IMR-90 (cell line): ENCODE measurements around the gene LSM12. TPM values are rescaled to one million over a fixed set of nuclear protein-coding genes. Genes with fewer than 3 reads are reported as not detected.

Experiments
- ATAC-seq: fragments of 200-7000 bp; cut with Tn5 transposase; 2 replicates; pipeline ENCODE4 v1.9.1; 2020; ENCODE audit warnings: low read depth, mild to moderate bottlenecking, moderate library complexity
- BruUV-seq: library from RNA; stranded (reverse); fragments of 400-500 nt; replicated peaks from 2 replicates; lab custom pipeline; 2021; lab: Mats Ljungman, UMichigan
- CTCF ChIA-PET: fragments of 300-600 bp; formaldehyde crosslinking; extraction: SDS; loops from one replicate; lab custom pipeline; 2021; ENCODE audit warnings: antibody characterized with exemption; lab: Yijun Ruan, JAX
- POLR2A ChIA-PET: fragments of 300-600 bp; sonication (Branson Sonifier 250); formaldehyde crosslinking; loops from one replicate; lab custom pipeline; 2022; ENCODE audit warnings: antibody characterized with exemption; ENCODE audit not compliant: unreplicated experiment; lab: Charles Lee
- DNase-seq: peaks from one replicate; pipeline ENCODE4 v3.0.0; 2013
- H2AFZ ChIP-seq: replicated peaks from 2 replicates; pipeline ENCODE3; 2013; ENCODE audit warnings: low read length, mild to moderate bottlenecking; ENCODE audit not compliant: poor library complexity
- H2AK5ac ChIP-seq: 2 replicates; pipeline ENCODE4 v1.6.1; 2013; ENCODE audit warnings: low read depth, low read length, inconsistent platforms
- H2AK9ac ChIP-seq: replicated peaks from 2 replicates; pipeline ENCODE3; 2013; ENCODE audit warnings: mild to moderate bottlenecking, low read depth, low read length, moderate library complexity; ENCODE audit not compliant: poor library complexity
- H2BK120ac ChIP-seq: 2 replicates; pipeline ENCODE4 v1.6.1; 2013; ENCODE audit warnings: low read depth, low read length, inconsistent platforms
- H2BK15ac ChIP-seq: 3 replicates; pipeline ENCODE4 v1.6.1; 2013; ENCODE audit warnings: low read depth, low read length, inconsistent platforms
- H2BK20ac ChIP-seq: 2 replicates; pipeline ENCODE4 v1.6.1; 2013; ENCODE audit warnings: low read depth, mild to moderate bottlenecking, inconsistent platforms, low read length, moderate library complexity
- H2BK5ac ChIP-seq: 2 replicates; pipeline ENCODE4 v1.6.1; 2013; ENCODE audit warnings: mild to moderate bottlenecking, low read depth, low read length, inconsistent platforms; ENCODE audit not compliant: poor library complexity, severe bottlenecking
- H3K14ac ChIP-seq: replicated peaks from 2 replicates; pipeline ENCODE4 v1.6.1; 2013; ENCODE audit warnings: low read depth, low read length, inconsistent platforms
- H3K18ac ChIP-seq: 2 replicates; pipeline ENCODE4 v1.6.1; 2013; ENCODE audit warnings: low read depth, low read length, control low read depth
- H3K23ac ChIP-seq: 2 replicates; pipeline ENCODE4 v1.6.1; 2013; ENCODE audit warnings: low read depth, low read length, inconsistent platforms
- H3K27ac ChIP-seq: 2 replicates; pipeline ENCODE4 v1.5.1; 2013; ENCODE audit warnings: mild to moderate bottlenecking, control low read depth, low read length; ENCODE audit not compliant: insufficient read depth
- H3K27me3 ChIP-seq: 2 replicates; pipeline ENCODE4 v1.6.1; 2013; ENCODE audit warnings: low read length; ENCODE audit not compliant: control insufficient read depth, insufficient read depth
- H3K36me3 ChIP-seq: 2 replicates; pipeline ENCODE4 v1.6.1; 2013; ENCODE audit warnings: low read length, mixed read lengths; ENCODE audit not compliant: control insufficient read depth, insufficient read depth
- H3K4ac ChIP-seq: 2 replicates; pipeline ENCODE4 v1.6.1; 2013; ENCODE audit warnings: low read depth, low read length, inconsistent platforms
- H3K4me1 ChIP-seq: 2 replicates; pipeline ENCODE4 v1.6.1; 2013; ENCODE audit warnings: low read length, mixed read lengths; ENCODE audit not compliant: control insufficient read depth, insufficient read depth
- H3K4me2 ChIP-seq: 2 replicates; pipeline ENCODE4 v1.6.1; 2013; ENCODE audit warnings: low read depth, mild to moderate bottlenecking, control low read depth, low read length, moderate library complexity
- H3K4me3 ChIP-seq: 2 replicates; pipeline ENCODE4 v1.5.1; 2013; ENCODE audit warnings: low read depth, mild to moderate bottlenecking, control low read depth, low read length, moderate library complexity; ENCODE audit not compliant: insufficient read depth
- H3K56ac ChIP-seq: 2 replicates; pipeline ENCODE4 v1.6.1; 2013; ENCODE audit warnings: low read length, inconsistent platforms; ENCODE audit not compliant: insufficient read depth; ENCODE audit errors: extremely low read depth
- H3K79me1 ChIP-seq, 2 experiments: 2 replicates each; pipeline ENCODE4 v1.6.1; 2013; ENCODE audit warnings: low read length in 2 of 2, inconsistent platforms in 1 of 2, low read depth in 1 of 2
- H3K9ac ChIP-seq: 2 replicates; pipeline ENCODE4 v1.6.1; 2013; ENCODE audit warnings: low read depth, low read length, control low read depth
- H3K9me1 ChIP-seq: 2 replicates; pipeline ENCODE4 v1.6.1; 2013; ENCODE audit warnings: low read length, inconsistent platforms; ENCODE audit not compliant: insufficient read depth
- H3K9me3 ChIP-seq: 2 replicates; pipeline ENCODE4 v1.6.1; 2013; ENCODE audit warnings: low read length; ENCODE audit not compliant: control insufficient read depth, insufficient read depth
- H4K20me1 ChIP-seq: 2 replicates; pipeline ENCODE4 v1.6.1; 2013; ENCODE audit warnings: low read length, inconsistent platforms; ENCODE audit not compliant: insufficient read depth
- H4K5ac ChIP-seq: 2 replicates; pipeline ENCODE4 v1.6.1; 2013; ENCODE audit warnings: mild to moderate bottlenecking, low read depth, low read length, control low read depth
- H4K8ac ChIP-seq, 2 experiments: 2 replicates each; pipeline ENCODE4 v1.6.1; 2013; ENCODE audit warnings: low read depth in 2 of 2, low read length in 2 of 2, control low read depth in 1 of 2, inconsistent platforms in 1 of 2
- H4K91ac ChIP-seq: 2 replicates; pipeline ENCODE4 v1.6.1; 2013; ENCODE audit warnings: low read depth, low read length, inconsistent platforms; ENCODE audit not compliant: insufficient read depth
- MAZ ChIP-seq: IDR thresholded peaks from 2 replicates; pipeline ENCODE4 v1.6.1; 2012; ENCODE audit warnings: low read depth, mild to moderate bottlenecking, low read length, improper control_type of control experiment, moderate library complexity, borderline replicate concordance
- MXI1 ChIP-seq: IDR thresholded peaks from 2 replicates; pipeline ENCODE4 v1.6.1; 2012; ENCODE audit warnings: low read depth, mild to moderate bottlenecking, low read length, moderate library complexity, borderline replicate concordance
- NFE2L2 ChIP-seq: fragments of 150-350 bp; IDR thresholded peaks from 2 replicates; pipeline ENCODE4 v1.6.1; 2016; ENCODE audit warnings: low read depth, mild to moderate bottlenecking, low read length
- POLR2A ChIP-seq: IDR thresholded peaks from 2 replicates; pipeline ENCODE4 v1.6.1; 2012; ENCODE audit warnings: mild to moderate bottlenecking, low read depth, low read length
- RCOR1 ChIP-seq: IDR thresholded peaks from 2 replicates; pipeline ENCODE4 v1.6.1; 2012; ENCODE audit warnings: mild to moderate bottlenecking, low read length, improper control_type of control experiment; ENCODE audit not compliant: insufficient replicate concordance
- WGBS, 2 experiments: methylation state at CpG; one replicate each; pipeline versions ENCODE4 v1.1.5 to v1.1.7; 2013; ENCODE audit warnings: missing lambda C conversion rate in 2 of 2; ENCODE audit not compliant: insufficient read length in 1 of 2; ENCODE audit errors: extremely low coverage in 2 of 2; 5-methylcytosine and 5-hydroxymethylcytosine counted together
- dilution Hi-C: fragments of 300-500 bp; cut with HindIII; formaldehyde crosslinking; loops from one replicate; pipeline ENCODE4 v1.14.3; 2018; ENCODE audit warnings: low sequenced_read_pairs; ENCODE audit not compliant: unreplicated experiment
- in situ Hi-C: fragments of 300-500 bp; cut with MboI; formaldehyde crosslinking; loops from 3 replicates; pipeline ENCODE4 v1.14.3; 2019; ENCODE audit warnings: low sequenced_read_pairs, inconsistent platforms, mixed read lengths
- intact Hi-C: fragments of 100-400 bp; cut with micrococcal nuclease; formaldehyde crosslinking; loops from 2 replicates; pipeline ENCODE4 v1.10.0; 2022
- polyA plus RNA-seq, 3 experiments: library from polyadenylated mRNA; depleted of rRNA; stranded (reverse); fragments of >200 nt; gene quantifications; 2 replicates each; pipeline ENCODE4 v1.2.3, GENCODE V29; 2012; ENCODE audit warnings: low replicate concordance in 1 of 3
- total RNA-seq: library from RNA; depleted of rRNA; stranded (reverse); fragments of >200 nt; gene quantifications from 2 replicates; pipeline ENCODE4 v1.2.3, GENCODE V29; 2012
- TF ChIP-seq, protein P1 (sequence below): fragments of 150-350 bp; IDR thresholded peaks from 2 replicates; pipeline ENCODE4 v1.6.1; 2016; ENCODE audit warnings: low read depth, mild to moderate bottlenecking, low read length, moderate library complexity, borderline replicate concordance

LSM12 gene
- total and polyA plus RNA-seq, 2 of the 4 experiments (the other 2 are of a cell fraction) = 38.0 to 41.0 TPM

DNA sequence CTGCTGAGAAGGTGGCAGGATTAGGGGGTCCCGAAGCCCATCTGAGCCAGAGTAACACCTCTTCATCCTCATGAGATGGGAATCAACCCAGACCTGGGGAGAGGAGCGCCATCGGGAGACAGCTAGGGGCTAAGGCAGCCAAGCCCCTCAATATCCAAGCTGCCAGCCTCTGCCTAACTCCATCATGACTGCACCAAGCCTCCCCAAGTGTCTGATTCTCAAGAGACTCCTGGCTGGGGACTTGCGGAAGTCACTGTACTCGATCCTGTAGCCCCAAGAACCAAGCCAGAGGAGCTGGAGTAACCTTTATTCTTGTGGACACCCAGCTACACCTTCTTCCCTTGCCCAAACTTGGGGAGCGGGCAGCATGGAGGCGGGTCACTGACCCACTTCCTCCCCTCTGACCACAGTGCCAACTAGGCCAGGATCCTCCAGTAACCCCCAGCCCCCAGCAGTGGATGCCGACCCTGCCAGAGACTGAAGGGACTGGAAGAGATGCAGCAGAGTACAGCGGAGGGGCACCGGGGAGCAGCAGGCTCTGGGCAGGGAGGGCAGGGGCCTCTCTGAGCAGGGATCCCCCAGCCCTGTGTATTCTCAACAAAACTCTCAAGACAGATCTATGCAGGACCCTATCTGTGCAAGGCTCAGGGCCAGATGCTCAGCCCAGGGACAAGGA, 43.7 kb upstream of the LSM12 start (continued):
- TF ChIP-seq, protein P1, sequence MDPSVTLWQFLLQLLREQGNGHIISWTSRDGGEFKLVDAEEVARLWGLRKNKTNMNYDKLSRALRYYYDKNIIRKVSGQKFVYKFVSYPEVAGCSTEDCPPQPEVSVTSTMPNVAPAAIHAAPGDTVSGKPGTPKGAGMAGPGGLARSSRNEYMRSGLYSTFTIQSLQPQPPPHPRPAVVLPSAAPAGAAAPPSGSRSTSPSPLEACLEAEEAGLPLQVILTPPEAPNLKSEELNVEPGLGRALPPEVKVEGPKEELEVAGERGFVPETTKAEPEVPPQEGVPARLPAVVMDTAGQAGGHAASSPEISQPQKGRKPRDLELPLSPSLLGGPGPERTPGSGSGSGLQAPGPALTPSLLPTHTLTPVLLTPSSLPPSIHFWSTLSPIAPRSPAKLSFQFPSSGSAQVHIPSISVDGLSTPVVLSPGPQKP = no peak
- TF ChIP-seq NFE2L2 = no peak
- TF ChIP-seq MXI1 = no peak

DNA sequence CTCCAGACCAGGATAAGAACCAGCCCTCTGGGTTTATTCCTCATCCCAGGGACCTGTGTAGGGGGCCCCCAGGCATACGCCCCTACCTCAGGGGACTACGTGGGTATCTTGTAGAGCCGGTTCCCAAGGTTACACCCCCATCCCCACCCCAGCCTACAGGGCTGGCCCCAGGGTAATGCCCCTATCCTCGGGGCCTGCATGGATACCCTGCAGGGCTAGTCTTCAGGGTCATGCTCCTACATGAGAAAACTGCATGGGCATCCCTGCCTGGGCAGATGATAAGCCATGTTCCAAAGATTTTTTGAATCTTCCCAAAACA, 42.8 kb upstream of the LSM12 start:
- peak overlapping the region; percentile 84 for H3K27ac ChIP-seq

More for the DNA sequence above, 42.8 kb upstream of the LSM12 start:
- H3K4me1 ChIP-seq = peaks cover 47% of the 10 kb centered on the region
- peak overlapping the region; percentile 99 for H3K23ac ChIP-seq
- BruUV-seq = no TSS peak
- peak overlapping the region; percentile 88 for H2BK5ac ChIP-seq
- peak overlapping the region; percentile 100 for H3K4ac ChIP-seq
- peak overlapping the region; percentile 90 for H2AK5ac ChIP-seq
- H2AK9ac ChIP-seq = peak overlapping the region; percentile 98
- 46% methylated on average over 4 of the region's 4 CpGs; no CpG with 5 or more reads in 1 of the 2 experiments for WGBS, 2 experiments
- no peaks in the 10 kb centered on the region; the same call in 1 of the 2 replicates for H3K36me3 ChIP-seq
- peak overlapping the region; percentile 63; the same call in 1 of the 2 replicates for H3K9ac ChIP-seq
- H4K8ac ChIP-seq = peak overlapping the region; percentile 23 to 82; a peak in 2 of 4 replicates
- ATAC-seq (no peak), DNase-seq (no peak)
- intact Hi-C loops = no loop called here
- CTCF ChIA-PET = interaction anchor here (1.0 kb wide), 1 partner anchor 12 kb away, joined by 4 read pairs; no protein-coding TSS in a partner anchor
- peak overlapping the region; percentile 99 for H3K14ac ChIP-seq
- H3K18ac ChIP-seq = peak overlapping the region; percentile 39; the same call in 1 of the 2 replicates
- peaks cover 14 to 89% of the 10 kb centered on the region in 2 experiments for H3K79me1 ChIP-seq
- peak overlapping the region; percentile 48 for H3K4me2 ChIP-seq
- H2BK120ac ChIP-seq = peak overlapping the region; percentile 99
- POLR2A ChIA-PET = no interaction called here
- TF ChIP-seq POLR2A (no peak), MAZ (no peak), RCOR1 (no peak)
- H4K20me1 ChIP-seq = peaks cover 30% of the 10 kb centered on the region
- H2BK15ac ChIP-seq = peak overlapping the region; percentile 88; the same call in 1 of the 3 replicates
- no peaks in the 10 kb centered on the region for H3K27me3 ChIP-seq
- no peak overlapping the region for H2AFZ ChIP-seq
- peak overlapping the region; percentile 97 for H4K91ac ChIP-seq
- H3K56ac ChIP-seq = peak overlapping the region; percentile 73; the same call in 1 of the 2 replicates
- H3K4me3 ChIP-seq = peak overlapping the region; percentile 48; the same call in 1 of the 2 replicates
- H3K9me3 ChIP-seq = no peaks in the 10 kb centered on the region
- dilution Hi-C loops = no loop called here
- no peak overlapping the region for H4K5ac ChIP-seq
- peak overlapping the region; percentile 95 for H2BK20ac ChIP-seq
- H3K9me1 ChIP-seq = peaks cover 25% of the 10 kb centered on the region
- in situ Hi-C loops = no loop called here
